HepG2 (cell line): ENCODE results near the gene BMERB1. TPM values are rescaled to one million over a fixed set of nuclear protein-coding genes. Genes with fewer than 3 reads are reported as not detected.

Experiments used
- ATAC-seq: fragments of 200-7000 bp; cut with Tn5 transposase; 3 replicates; pipeline ENCODE4 v1.9.1; 2020; ENCODE audit warnings: mild to moderate bottlenecking, moderate library complexity
- BruUV-seq: library from RNA; stranded (reverse); fragments of 400-500 nt; replicated peaks from 2 replicates; lab custom pipeline; 2021; lab: Mats Ljungman, UMichigan
- CTCF ChIA-PET: fragments of 300-600 bp; formaldehyde crosslinking; extraction: SDS; loops from one replicate; lab custom pipeline; 2021; ENCODE audit warnings: low total read pairs, inconsistent platforms, low intra/inter-chr PET ratio; lab: Yijun Ruan, JAX
- POLR2A ChIA-PET: fragments of 350-600 bp; sonication (Branson Sonifier 250); formaldehyde crosslinking; loops from one replicate; lab custom pipeline; 2020; ENCODE audit warnings: antibody characterized with exemption, inconsistent platforms; lab: Yijun Ruan, JAX
- DNase-seq: peaks from one replicate; pipeline ENCODE4 v3.0.0-alpha.2; 2015; ENCODE audit warnings: low spot score
- FAIRE-seq: peaks from 3 replicates; lab custom pipeline; 2011; peaks lifted over from hg19 to GRCh38; lab: Jason Lieb, UNC
- H2AFZ ChIP-seq: one replicate; pipeline ENCODE4 v1.6.1; 2011; ENCODE audit warnings: low read length, inconsistent platforms
- H3K27ac ChIP-seq: fragments of 300-600 bp; 3 replicates; pipeline ENCODE4 v1.8.0; 2011; ENCODE audit warnings: mixed run types, mild to moderate bottlenecking, mixed read lengths, low read length, inconsistent platforms; ENCODE audit not compliant: insufficient read depth; ENCODE audit errors: extremely low read length
- H3K27me3 ChIP-seq, 2 experiments: fragments of 200-600 bp in 1 of 2; 2 replicates in 1 of 2; 3 replicates in 1 of 2; pipeline versions ENCODE4 v1.6.0 to v1.8.0; 2011; ENCODE audit warnings: low read length in 2 of 2, mild to moderate bottlenecking in 2 of 2, moderate library complexity in 2 of 2, inconsistent platforms in 1 of 2; ENCODE audit not compliant: insufficient read depth in 2 of 2, control insufficient read depth in 1 of 2
- H3K36me3 ChIP-seq, 2 experiments: fragments of 200-600 bp in 1 of 2; replicated peaks in 1 of 2; 2 replicates in 1 of 2; 3 replicates in 1 of 2; pipeline versions ENCODE4 v1.5.1 to v1.8.0; 2011; ENCODE audit warnings: low read length in 2 of 2, inconsistent platforms in 1 of 2; ENCODE audit not compliant: insufficient read depth in 2 of 2, control insufficient read depth in 1 of 2
- H3K4me1 ChIP-seq: 2 replicates; pipeline ENCODE4 v1.5.1; 2012; ENCODE audit warnings: low read length, inconsistent platforms; ENCODE audit not compliant: insufficient read depth
- H3K4me2 ChIP-seq: 2 replicates; pipeline ENCODE4 v1.6.0; 2011; ENCODE audit warnings: low read depth, low read length, inconsistent platforms
- H3K4me3 ChIP-seq, 3 experiments: fragments of 200-600 bp in 1 of 3; sonication (generic), shearing (Covaris generic) in 1 of 3; replicated peaks in 1 of 3; 2 replicates each; pipeline ENCODE4 v1.5.1; 2011 to 2016; ENCODE audit warnings: low read length in 3 of 3, inconsistent platforms in 2 of 3, low read depth in 2 of 3, mild to moderate bottlenecking in 2 of 3, control low read depth in 1 of 3, mixed read lengths in 1 of 3; ENCODE audit not compliant: insufficient read depth in 1 of 3
- H3K79me2 ChIP-seq: one replicate; pipeline ENCODE4 v1.6.1; 2011; ENCODE audit warnings: low read length, inconsistent platforms; ENCODE audit not compliant: insufficient read depth
- H3K9ac ChIP-seq: 2 replicates; pipeline ENCODE4 v1.6.0; 2011; ENCODE audit warnings: mild to moderate bottlenecking, low read depth, low read length, inconsistent platforms; ENCODE audit not compliant: insufficient read depth
- H3K9me3 ChIP-seq: 2 replicates; pipeline ENCODE4 v1.5.1; 2012; ENCODE audit warnings: mild to moderate bottlenecking, low read length
- H4K20me1 ChIP-seq: 2 replicates; pipeline ENCODE4 v1.6.0; 2011; ENCODE audit warnings: inconsistent platforms, mild to moderate bottlenecking, low read length, moderate library complexity; ENCODE audit not compliant: insufficient read depth
- AHR ChIP-seq: IDR thresholded peaks from 2 replicates; pipeline ENCODE4 v1.6.1; 2018; ENCODE audit warnings: missing genetic modification reagents, missing compliant biosample characterization
- ASH2L ChIP-seq: fragments of 300-600, 200-600 bp; sonication (generic); IDR thresholded peaks from 2 replicates; pipeline ENCODE4 v1.7.0; 2017; ENCODE audit warnings: low read depth, mild to moderate bottlenecking, moderate library complexity, mixed read lengths, low read length; ENCODE audit not compliant: insufficient read length
- CEBPB ChIP-seq: IDR thresholded peaks from 2 replicates; pipeline ENCODE4 v1.6.1; 2011; ENCODE audit warnings: low read depth, low read length, improper control_type of control experiment, borderline replicate concordance
- HIVEP1 ChIP-seq: sonication (generic); formaldehyde crosslinking; IDR thresholded peaks from 2 replicates; pipeline ENCODE4 v1.4.0; 2020; ENCODE audit warnings: mild to moderate bottlenecking, missing genetic modification reagents
- HNRNPH1 ChIP-seq: fragments of 200-400 bp; formaldehyde crosslinking; optimal IDR thresholded peaks from 2 replicates; pipeline ENCODE3; 2017; ENCODE audit warnings: mild to moderate bottlenecking, low read depth, low read length
- MEIS2 ChIP-seq: sonication (generic); formaldehyde crosslinking; IDR thresholded peaks from 2 replicates; pipeline ENCODE4 v1.9.0; 2021; ENCODE audit warnings: mild to moderate bottlenecking, missing genetic modification reagents
- MTA3 ChIP-seq: sonication (generic); formaldehyde crosslinking; IDR thresholded peaks from 2 replicates; pipeline ENCODE4 v1.4.0; 2020; ENCODE audit warnings: missing genetic modification reagents
- MTF1 ChIP-seq: sonication (generic); formaldehyde crosslinking; IDR thresholded peaks from 2 replicates; pipeline ENCODE4 v1.5.0; 2020; ENCODE audit warnings: missing genetic modification reagents
- NPAS2 ChIP-seq: sonication (generic); formaldehyde crosslinking; IDR thresholded peaks from 2 replicates; pipeline ENCODE4 v1.8.0; 2022; ENCODE audit warnings: mild to moderate bottlenecking, missing genetic modification reagents, borderline replicate concordance
- ONECUT2 ChIP-seq: sonication (generic); formaldehyde crosslinking; IDR thresholded peaks from 2 replicates; pipeline ENCODE4 v1.4.0; 2020; ENCODE audit warnings: missing genetic modification reagents
- REL ChIP-seq: sonication (generic); formaldehyde crosslinking; conservative IDR thresholded peaks from 2 replicates; pipeline ENCODE4 v1.8.0; 2022; ENCODE audit warnings: mild to moderate bottlenecking, missing genetic modification reagents, moderate library complexity
- ZBTB7A ChIP-seq: sonication (generic); formaldehyde crosslinking; IDR thresholded peaks from 2 replicates; pipeline ENCODE4 v1.8.0; 2022; ENCODE audit warnings: mild to moderate bottlenecking, missing genetic modification reagents
- ZNF556 ChIP-seq: sonication (generic); formaldehyde crosslinking; IDR thresholded peaks from 2 replicates; pipeline ENCODE4 v1.4.0; 2020; ENCODE audit warnings: mild to moderate bottlenecking, missing genetic modification reagents, borderline replicate concordance
- WGBS: methylation state at CpG from one replicate; pipeline ENCODE4 v1.1.6; 2017; ENCODE audit warnings: low lambda C conversion rate; 5-methylcytosine and 5-hydroxymethylcytosine counted together
- in situ Hi-C: cut with HindIII; loops from 2 replicates; pipeline ENCODE4 v1.10.0; 2017; ENCODE audit warnings: low pct_unique_long_range_greater_than_20kb; ENCODE audit not compliant: extremely low pct_ligation_motif_present
- intact Hi-C: fragments of 100-400 bp; cut with micrococcal nuclease; formaldehyde crosslinking; loops from one replicate; pipeline ENCODE4 v1.10.0; 2022; ENCODE audit not compliant: unreplicated experiment
- polyA plus RNA-seq, 8 experiments: library from polyadenylated mRNA; depleted of rRNA in 3 of 8; stranded (reverse) in 7 of 8; unstranded in 1 of 8; fragments of >200 nt; fragmentation: Illumina TruSeq in 4 of 8; extraction: Trizol in 4 of 8; gene quantifications; 2 replicates each; pipeline versions ENCODE4 v1.2.1 to v1.2.3, GENCODE V29; 2011 to 2016; ENCODE audit warnings: low read depth in 4 of 8, missing spikeins in 1 of 8, mixed read lengths in 1 of 8; ENCODE audit not compliant: insufficient read depth in 1 of 8
- total RNA-seq, 5 experiments: library from RNA; depleted of rRNA; stranded (reverse); fragments of >200 nt; fragmentation: Illumina TruSeq; extraction: Trizol; gene quantifications; 2 replicates each; pipeline ENCODE4 v1.2.3, GENCODE V29; 2016; ENCODE audit warnings: low read depth in 1 of 5
- TF ChIP-seq, protein P1 (sequence below): IDR thresholded peaks from 2 replicates; pipeline ENCODE4 v1.4.0; 2020; ENCODE audit warnings: mild to moderate bottlenecking, missing genetic modification reagents
- TF ChIP-seq, protein P2 (sequence below): fragments of 450-650 bp; IDR thresholded peaks from 2 replicates; pipeline ENCODE4 v1.6.1; 2017
- TF ChIP-seq, protein P3 (sequence below): IDR thresholded peaks from 2 replicates; pipeline ENCODE4 v1.6.1; 2018; ENCODE audit warnings: missing genetic modification reagents, mild to moderate bottlenecking, missing compliant biosample characterization
- TF ChIP-seq, protein P4 (sequence below): IDR thresholded peaks from 2 replicates; pipeline ENCODE4 v1.6.1; 2012; ENCODE audit warnings: inconsistent platforms

BMERB1 gene
- total and polyA plus RNA-seq, 2 of the 13 experiments (the other 11 are each of a cell fraction or from before 2014, with no cell fraction given), result 1.4 TPM

DNA sequence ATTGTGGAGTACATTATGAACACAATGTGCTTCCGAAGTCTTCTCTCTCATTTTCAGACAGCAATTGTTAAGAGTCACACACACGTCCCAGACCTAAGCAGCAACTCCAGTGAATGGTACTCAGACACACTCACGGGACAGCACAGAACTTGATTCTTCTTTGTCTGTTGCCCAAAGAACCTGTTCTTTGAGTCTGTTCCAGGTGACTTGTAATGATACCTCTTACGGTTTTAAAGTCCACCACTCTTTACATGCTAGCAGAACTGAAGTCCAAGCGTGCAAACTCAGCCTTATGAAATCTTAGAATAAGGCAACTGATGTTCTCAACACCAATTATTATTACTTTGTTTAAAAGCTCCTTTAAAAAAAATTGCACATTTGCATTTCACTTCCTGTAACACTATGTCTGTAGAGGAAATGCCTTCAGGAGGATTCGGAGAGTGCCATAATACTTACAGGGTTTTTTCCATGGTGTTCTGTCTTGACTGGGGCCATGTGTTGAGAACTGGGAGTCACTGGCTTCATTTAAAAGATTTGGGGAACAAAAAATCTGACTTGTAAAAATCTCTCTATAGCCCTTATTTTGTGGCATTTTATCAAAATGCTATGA, 160.4 kb downstream of the BMERB1 start (continued):
- TF ChIP-seq, protein P1, sequence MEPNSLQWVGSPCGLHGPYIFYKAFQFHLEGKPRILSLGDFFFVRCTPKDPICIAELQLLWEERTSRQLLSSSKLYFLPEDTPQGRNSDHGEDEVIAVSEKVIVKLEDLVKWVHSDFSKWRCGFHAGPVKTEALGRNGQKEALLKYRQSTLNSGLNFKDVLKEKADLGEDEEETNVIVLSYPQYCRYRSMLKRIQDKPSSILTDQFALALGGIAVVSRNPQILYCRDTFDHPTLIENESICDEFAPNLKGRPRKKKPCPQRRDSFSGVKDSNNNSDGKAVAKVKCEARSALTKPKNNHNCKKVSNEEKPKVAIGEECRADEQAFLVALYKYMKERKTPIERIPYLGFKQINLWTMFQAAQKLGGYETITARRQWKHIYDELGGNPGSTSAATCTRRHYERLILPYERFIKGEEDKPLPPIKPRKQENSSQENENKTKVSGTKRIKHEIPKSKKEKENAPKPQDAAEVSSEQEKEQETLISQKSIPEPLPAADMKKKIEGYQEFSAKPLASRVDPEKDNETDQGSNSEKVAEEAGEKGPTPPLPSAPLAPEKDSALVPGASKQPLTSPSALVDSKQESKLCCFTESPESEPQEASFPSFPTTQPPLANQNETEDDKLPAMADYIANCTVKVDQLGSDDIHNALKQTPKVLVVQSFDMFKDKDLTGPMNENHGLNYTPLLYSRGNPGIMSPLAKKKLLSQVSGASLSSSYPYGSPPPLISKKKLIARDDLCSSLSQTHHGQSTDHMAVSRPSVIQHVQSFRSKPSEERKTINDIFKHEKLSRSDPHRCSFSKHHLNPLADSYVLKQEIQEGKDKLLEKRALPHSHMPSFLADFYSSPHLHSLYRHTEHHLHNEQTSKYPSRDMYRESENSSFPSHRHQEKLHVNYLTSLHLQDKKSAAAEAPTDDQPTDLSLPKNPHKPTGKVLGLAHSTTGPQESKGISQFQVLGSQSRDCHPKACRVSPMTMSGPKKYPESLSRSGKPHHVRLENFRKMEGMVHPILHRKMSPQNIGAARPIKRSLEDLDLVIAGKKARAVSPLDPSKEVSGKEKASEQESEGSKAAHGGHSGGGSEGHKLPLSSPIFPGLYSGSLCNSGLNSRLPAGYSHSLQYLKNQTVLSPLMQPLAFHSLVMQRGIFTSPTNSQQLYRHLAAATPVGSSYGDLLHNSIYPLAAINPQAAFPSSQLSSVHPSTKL, result no peak
- TF ChIP-seq HNRNPH1 (no peak), ONECUT2 (CRISPR knock-in tag) (no peak)

DNA sequence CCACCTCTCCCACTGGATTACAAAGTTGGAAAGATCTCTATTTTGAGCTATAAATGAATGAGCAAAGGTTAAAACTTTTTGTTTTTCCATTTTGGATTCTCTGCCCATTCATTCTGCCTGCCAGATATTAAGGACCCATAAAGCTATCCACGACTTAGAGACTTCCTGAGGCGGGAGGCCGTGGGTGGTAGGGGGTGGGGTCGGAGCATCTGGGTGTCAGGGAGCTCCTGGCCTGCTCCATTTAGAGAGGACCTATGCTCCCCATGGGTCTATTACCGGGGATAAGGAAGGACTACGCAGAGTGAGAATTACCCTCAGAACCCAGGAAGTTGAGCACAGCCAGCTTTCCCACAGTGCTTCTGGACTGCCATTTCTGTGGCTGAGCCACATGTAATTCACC, 162.7 kb downstream of the BMERB1 start:
- ChIA-PET CTCF (no interaction called here), POLR2A (interaction anchor here (1.0 to 1.7 kb wide), 3 partner anchors 11 to 45 kb away, joined by 3 to 10 read pairs (median 4); partner anchors contain the start of gene MARF1)
- Histone ChIP-seq H3K4me2 (no peak overlapping the region), H3K36me3 (peaks cover 41 to 66% of the 10 kb centered on the region in 2 experiments), H3K27ac (no peak overlapping the region), H2AFZ (no peak overlapping the region), H3K9me3 (no peaks in the 10 kb centered on the region), H3K4me3 (no peak overlapping the region), H3K27me3 (no peaks in the 10 kb centered on the region), H4K20me1 (no peaks in the 10 kb centered on the region), H3K9ac (no peak overlapping the region), H3K79me2 (no peaks in the 10 kb centered on the region), H3K4me1 (peaks cover 12% of the 10 kb centered on the region)
- BruUV-seq, result no TSS peak
- 96% methylated on average over 6 of the region's 6 CpGs for WGBS
- ATAC-seq, result no peak
- TF ChIP-seq MTF1 (CRISPR knock-in tag) (no peak), AHR (no peak), CEBPB (no peak), MTA3 (no peak), HIVEP1 (CRISPR knock-in tag) (no peak), NPAS2 (CRISPR knock-in tag) (no peak), ASH2L (no peak), REL (CRISPR knock-in tag) (no peak), ZNF556 (CRISPR knock-in tag) (no peak), MEIS2 (no peak), ZBTB7A (CRISPR knock-in tag) (no peak)
- TF ChIP-seq, protein P2, sequence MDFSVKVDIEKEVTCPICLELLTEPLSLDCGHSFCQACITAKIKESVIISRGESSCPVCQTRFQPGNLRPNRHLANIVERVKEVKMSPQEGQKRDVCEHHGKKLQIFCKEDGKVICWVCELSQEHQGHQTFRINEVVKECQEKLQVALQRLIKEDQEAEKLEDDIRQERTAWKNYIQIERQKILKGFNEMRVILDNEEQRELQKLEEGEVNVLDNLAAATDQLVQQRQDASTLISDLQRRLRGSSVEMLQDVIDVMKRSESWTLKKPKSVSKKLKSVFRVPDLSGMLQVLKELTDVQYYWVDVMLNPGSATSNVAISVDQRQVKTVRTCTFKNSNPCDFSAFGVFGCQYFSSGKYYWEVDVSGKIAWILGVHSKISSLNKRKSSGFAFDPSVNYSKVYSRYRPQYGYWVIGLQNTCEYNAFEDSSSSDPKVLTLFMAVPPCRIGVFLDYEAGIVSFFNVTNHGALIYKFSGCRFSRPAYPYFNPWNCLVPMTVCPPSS, result no peak
- TF ChIP-seq, protein P3, sequence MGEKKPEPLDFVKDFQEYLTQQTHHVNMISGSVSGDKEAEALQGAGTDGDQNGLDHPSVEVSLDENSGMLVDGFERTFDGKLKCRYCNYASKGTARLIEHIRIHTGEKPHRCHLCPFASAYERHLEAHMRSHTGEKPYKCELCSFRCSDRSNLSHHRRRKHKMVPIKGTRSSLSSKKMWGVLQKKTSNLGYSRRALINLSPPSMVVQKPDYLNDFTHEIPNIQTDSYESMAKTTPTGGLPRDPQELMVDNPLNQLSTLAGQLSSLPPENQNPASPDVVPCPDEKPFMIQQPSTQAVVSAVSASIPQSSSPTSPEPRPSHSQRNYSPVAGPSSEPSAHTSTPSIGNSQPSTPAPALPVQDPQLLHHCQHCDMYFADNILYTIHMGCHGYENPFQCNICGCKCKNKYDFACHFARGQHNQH (CRISPR knock-in tag), result no peak
- TF ChIP-seq, protein P4, sequence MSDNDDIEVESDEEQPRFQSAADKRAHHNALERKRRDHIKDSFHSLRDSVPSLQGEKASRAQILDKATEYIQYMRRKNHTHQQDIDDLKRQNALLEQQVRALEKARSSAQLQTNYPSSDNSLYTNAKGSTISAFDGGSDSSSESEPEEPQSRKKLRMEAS, result no peak
- FAIRE-seq, result no peak
- in situ Hi-C loops, result no loop called here
- intact Hi-C loops, result no loop called here
- no peak for DNase-seq
